ENCODE measurements around the gene CMBL. TPM values are rescaled to one million over a fixed set of nuclear protein-coding genes. Genes with fewer than 3 reads are reported as not detected.

Gene CMBL
- total and polyA plus RNA-seq, 2 of the 13 experiments (the other 11 are each of a cell fraction or from before 2014, with no cell fraction given) = 11.5 to 17.0 TPM

DNA sequence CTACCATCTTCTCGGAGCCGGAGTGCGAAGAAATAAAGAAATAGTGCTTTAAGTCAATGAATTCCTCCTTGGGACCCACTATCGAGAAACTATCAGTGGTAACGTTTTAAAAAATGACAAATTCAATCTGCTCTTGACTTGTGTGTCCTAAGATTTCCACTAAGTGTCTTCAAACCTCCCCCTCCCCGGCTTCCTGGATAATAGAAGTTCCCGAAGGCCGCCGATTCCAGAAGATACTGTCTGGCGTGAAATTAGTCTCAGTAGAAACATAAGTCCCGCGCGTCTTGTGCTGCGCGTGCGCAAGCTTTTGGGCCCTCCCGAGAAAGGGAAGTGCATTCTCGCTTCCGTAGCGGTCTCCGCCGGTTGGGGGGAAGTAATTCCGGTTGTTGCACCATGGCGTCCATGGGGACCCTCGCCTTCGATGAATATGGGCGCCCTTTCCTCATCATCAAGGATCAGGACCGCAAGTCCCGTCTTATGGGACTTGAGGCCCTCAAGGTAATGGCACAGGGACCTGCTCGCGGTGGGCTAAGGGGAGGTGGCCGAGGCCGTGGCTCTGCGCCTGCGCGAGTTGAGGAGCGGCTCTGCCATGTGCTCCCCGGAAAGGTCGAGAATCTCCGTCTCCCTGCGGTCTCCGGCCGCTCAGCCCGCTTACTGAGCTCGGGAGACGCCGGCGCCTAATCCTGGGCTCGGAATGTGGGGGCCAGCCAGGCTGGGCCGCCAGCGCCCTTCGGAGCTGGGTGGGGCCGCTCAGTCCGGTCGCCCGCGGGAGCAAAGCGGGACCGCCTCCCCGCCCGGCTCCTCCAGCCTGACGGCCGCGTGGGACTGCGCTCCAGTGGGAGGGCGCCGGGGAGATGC lies 57.5 kb downstream of the CMBL start, which contains the start of gene CCT5 (continued):
- TF ChIP-seq STAT5B (CRISPR knock-in tag; IDR thresholded peaks at IDR 0.05) (no peak), ZNF589 (CRISPR knock-in tag; conservative IDR thresholded peaks at IDR 0.05) (no peak), RXRA (CRISPR knock-in tag; IDR thresholded peaks at IDR 0.05) (peak; percentile 56), ZNF225 (CRISPR knock-in tag; IDR thresholded peaks at IDR 0.05) (no peak; the same call in 1 of the 2 replicates), ZNF652 (CRISPR knock-in tag; IDR thresholded peaks at IDR 0.05; ENCODE audit: borderline replicate concordance, low read depth) (no peak), GFI1 (CRISPR knock-in tag; IDR thresholded peaks at IDR 0.05; ENCODE audit: borderline replicate concordance) (no peak), ISX (CRISPR knock-in tag; conservative IDR thresholded peaks at IDR 0.05) (no peak; the same call in 1 of the 2 replicates), ZNF10 (CRISPR knock-in tag; IDR thresholded peaks at IDR 0.05; ENCODE audit: borderline replicate concordance, low read depth) (no peak), ZNF564 (CRISPR knock-in tag; IDR thresholded peaks at IDR 0.05) (peak; percentile 44; the same call in 1 of the 2 replicates), IRF2 (CRISPR knock-in tag; IDR thresholded peaks at IDR 0.05) (peak; percentile 59; the same call in 1 of the 2 replicates), MED8 (CRISPR knock-in tag; IDR thresholded peaks at IDR 0.05; ENCODE audit: insufficient replicate concordance) (no peak), MTA3 (CRISPR knock-in tag; IDR thresholded peaks at IDR 0.05) (no peak), RBAK (CRISPR knock-in tag; IDR thresholded peaks at IDR 0.05) (no peak), ZNF781 (CRISPR knock-in tag; IDR thresholded peaks at IDR 0.05; ENCODE audit: borderline replicate concordance, not compliant biosample characterization) (no peak), ZEB1 (IDR thresholded peaks at IDR 0.05; ENCODE audit: insufficient replicate concordance, low read depth) (no peak), ETV5 (CRISPR knock-in tag; IDR thresholded peaks at IDR 0.05; ENCODE audit: borderline replicate concordance) (peak; percentile 85), ZNF775 (CRISPR knock-in tag; IDR thresholded peaks at IDR 0.05; ENCODE audit: borderline replicate concordance) (no peak), REL (CRISPR knock-in tag; conservative IDR thresholded peaks at IDR 0.05) (no peak), ZNF713 (CRISPR knock-in tag; IDR thresholded peaks at IDR 0.05) (no peak), RCOR2 (CRISPR knock-in tag; IDR thresholded peaks at IDR 0.05) (no peak), ZNF644 (CRISPR knock-in tag; IDR thresholded peaks at IDR 0.05; ENCODE audit: low read depth) (no peak), ZNF550 (CRISPR knock-in tag; IDR thresholded peaks at IDR 0.05; ENCODE audit: borderline replicate concordance) (no peak)
- TF ChIP-seq, protein P1, sequence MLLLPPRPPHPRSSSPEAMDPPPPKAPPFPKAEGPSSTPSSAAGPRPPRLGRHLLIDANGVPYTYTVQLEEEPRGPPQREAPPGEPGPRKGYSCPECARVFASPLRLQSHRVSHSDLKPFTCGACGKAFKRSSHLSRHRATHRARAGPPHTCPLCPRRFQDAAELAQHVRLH (CRISPR knock-in tag; IDR thresholded peaks at IDR 0.05; ENCODE audit: borderline replicate concordance, low read depth) = peak; percentile 68; the same call in 1 of the 2 replicates
- TF ChIP-seq, protein P2, sequence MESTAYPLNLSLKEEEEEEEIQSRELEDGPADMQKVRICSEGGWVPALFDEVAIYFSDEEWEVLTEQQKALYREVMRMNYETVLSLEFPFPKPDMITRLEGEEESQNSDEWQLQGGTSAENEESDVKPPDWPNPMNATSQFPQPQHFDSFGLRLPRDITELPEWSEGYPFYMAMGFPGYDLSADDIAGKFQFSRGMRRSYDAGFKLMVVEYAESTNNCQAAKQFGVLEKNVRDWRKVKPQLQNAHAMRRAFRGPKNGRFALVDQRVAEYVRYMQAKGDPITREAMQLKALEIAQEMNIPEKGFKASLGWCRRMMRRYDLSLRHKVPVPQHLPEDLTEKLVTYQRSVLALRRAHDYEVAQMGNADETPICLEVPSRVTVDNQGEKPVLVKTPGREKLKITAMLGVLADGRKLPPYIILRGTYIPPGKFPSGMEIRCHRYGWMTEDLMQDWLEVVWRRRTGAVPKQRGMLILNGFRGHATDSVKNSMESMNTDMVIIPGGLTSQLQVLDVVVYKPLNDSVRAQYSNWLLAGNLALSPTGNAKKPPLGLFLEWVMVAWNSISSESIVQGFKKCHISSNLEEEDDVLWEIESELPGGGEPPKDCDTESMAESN (CRISPR knock-in tag; conservative IDR thresholded peaks at IDR 0.05) = 0 out of 2 replicates have a peak, but pooled peaks have one; percentile 33
- TF ChIP-seq, protein P3, sequence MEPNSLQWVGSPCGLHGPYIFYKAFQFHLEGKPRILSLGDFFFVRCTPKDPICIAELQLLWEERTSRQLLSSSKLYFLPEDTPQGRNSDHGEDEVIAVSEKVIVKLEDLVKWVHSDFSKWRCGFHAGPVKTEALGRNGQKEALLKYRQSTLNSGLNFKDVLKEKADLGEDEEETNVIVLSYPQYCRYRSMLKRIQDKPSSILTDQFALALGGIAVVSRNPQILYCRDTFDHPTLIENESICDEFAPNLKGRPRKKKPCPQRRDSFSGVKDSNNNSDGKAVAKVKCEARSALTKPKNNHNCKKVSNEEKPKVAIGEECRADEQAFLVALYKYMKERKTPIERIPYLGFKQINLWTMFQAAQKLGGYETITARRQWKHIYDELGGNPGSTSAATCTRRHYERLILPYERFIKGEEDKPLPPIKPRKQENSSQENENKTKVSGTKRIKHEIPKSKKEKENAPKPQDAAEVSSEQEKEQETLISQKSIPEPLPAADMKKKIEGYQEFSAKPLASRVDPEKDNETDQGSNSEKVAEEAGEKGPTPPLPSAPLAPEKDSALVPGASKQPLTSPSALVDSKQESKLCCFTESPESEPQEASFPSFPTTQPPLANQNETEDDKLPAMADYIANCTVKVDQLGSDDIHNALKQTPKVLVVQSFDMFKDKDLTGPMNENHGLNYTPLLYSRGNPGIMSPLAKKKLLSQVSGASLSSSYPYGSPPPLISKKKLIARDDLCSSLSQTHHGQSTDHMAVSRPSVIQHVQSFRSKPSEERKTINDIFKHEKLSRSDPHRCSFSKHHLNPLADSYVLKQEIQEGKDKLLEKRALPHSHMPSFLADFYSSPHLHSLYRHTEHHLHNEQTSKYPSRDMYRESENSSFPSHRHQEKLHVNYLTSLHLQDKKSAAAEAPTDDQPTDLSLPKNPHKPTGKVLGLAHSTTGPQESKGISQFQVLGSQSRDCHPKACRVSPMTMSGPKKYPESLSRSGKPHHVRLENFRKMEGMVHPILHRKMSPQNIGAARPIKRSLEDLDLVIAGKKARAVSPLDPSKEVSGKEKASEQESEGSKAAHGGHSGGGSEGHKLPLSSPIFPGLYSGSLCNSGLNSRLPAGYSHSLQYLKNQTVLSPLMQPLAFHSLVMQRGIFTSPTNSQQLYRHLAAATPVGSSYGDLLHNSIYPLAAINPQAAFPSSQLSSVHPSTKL (CRISPR knock-in tag; IDR thresholded peaks at IDR 0.05) = peak; percentile 47; the same call in 1 of the 2 replicates

All from HepG2 (cell line).